VCaP (cell line): ENCODE data around the gene GTPBP4.

ENCODE experiments used
- H3K27ac ChIP-seq: fragments of 450-650 bp; 2 replicates; pipeline ENCODE4 v1.5.1; 2017
- TF ChIP-seq, protein P1 (sequence below): fragments of 450-650 bp; conservative IDR thresholded peaks from 2 replicates; pipeline ENCODE4 v1.5.1; 2017; ENCODE audit warnings: mild to moderate bottlenecking, moderate library complexity

Gene GTPBP4

DNA sequence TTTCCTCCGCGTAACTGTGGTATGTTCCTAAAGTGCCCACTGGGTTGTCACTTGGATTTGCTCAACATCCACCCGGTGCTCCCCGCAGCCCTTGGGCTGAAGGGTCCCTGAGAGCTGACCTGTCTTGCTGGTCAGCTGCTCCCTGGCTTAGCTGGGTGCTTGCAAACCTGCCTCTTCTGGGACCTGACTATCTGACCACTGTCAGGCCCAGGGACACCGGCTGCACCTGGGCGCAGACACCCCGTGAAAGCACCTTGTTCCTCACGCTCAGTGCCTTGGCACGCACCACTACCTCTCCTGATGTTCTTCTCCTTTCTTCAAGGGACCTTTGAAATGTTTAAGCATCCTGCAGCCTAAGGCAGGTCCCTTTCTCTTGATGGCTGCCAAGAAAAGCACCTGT is 30.1 kb upstream of the GTPBP4 start:
- no peak overlapping the region for H3K27ac ChIP-seq
- TF ChIP-seq, protein P1, sequence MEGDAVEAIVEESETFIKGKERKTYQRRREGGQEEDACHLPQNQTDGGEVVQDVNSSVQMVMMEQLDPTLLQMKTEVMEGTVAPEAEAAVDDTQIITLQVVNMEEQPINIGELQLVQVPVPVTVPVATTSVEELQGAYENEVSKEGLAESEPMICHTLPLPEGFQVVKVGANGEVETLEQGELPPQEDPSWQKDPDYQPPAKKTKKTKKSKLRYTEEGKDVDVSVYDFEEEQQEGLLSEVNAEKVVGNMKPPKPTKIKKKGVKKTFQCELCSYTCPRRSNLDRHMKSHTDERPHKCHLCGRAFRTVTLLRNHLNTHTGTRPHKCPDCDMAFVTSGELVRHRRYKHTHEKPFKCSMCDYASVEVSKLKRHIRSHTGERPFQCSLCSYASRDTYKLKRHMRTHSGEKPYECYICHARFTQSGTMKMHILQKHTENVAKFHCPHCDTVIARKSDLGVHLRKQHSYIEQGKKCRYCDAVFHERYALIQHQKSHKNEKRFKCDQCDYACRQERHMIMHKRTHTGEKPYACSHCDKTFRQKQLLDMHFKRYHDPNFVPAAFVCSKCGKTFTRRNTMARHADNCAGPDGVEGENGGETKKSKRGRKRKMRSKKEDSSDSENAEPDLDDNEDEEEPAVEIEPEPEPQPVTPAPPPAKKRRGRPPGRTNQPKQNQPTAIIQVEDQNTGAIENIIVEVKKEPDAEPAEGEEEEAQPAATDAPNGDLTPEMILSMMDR, result no peak

DNA sequence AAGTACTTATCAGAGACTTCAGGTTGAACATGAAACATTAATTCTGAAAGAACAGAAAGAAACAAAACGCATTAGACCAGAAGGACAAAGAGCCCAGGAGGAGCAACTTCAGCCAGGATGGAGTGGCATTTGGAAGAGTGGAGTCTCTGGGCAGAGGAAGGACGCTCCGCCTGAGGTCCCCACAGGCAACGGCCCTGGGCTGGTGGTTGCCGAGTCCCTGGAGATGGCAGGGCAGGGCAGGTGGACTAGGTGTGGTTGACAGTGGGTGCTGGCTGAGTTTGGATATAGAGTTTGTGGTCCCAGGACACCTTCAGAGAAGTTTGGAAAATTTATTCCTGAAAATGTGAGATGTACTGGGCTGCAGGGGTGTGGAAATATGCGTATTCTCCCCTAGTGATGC is 29.4 kb upstream of the GTPBP4 start:
- H3K27ac ChIP-seq, result no peak overlapping the region
- TF ChIP-seq, protein P1, result no peak

DNA sequence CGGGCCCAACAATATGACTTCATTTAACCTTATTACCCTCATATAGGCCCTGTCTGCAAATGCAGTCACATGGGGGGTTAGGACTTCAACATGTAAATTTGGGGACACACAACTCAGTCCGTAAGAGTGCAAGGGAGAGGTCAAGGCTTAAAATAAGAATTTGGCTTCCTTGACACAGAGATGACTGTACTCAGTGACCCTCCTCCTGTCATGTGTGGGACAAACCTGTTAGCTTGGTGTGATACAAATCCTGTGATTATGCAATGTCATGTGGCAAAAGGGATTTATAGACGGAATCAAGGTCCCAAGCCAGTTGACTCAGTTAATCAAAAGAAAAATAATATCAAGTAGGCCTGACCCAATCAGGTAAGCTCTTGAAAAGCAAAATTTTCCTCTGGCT is 25.9 kb upstream of the GTPBP4 start:
- TF ChIP-seq, protein P1, result no peak
- H3K27ac ChIP-seq, result no peak overlapping the region

GRCh38 chr10:963186-963585 is 25.0 kb upstream of the GTPBP4 start:
- H3K27ac ChIP-seq, result no peak overlapping the region
- TF ChIP-seq, protein P1, result no peak

- TF ChIP-seq, protein P1, result no peak
- H3K27ac ChIP-seq, result no peak overlapping the region
Measured at GRCh38 chr10:963655-964054, 24.6 kb upstream of the GTPBP4 start.

DNA sequence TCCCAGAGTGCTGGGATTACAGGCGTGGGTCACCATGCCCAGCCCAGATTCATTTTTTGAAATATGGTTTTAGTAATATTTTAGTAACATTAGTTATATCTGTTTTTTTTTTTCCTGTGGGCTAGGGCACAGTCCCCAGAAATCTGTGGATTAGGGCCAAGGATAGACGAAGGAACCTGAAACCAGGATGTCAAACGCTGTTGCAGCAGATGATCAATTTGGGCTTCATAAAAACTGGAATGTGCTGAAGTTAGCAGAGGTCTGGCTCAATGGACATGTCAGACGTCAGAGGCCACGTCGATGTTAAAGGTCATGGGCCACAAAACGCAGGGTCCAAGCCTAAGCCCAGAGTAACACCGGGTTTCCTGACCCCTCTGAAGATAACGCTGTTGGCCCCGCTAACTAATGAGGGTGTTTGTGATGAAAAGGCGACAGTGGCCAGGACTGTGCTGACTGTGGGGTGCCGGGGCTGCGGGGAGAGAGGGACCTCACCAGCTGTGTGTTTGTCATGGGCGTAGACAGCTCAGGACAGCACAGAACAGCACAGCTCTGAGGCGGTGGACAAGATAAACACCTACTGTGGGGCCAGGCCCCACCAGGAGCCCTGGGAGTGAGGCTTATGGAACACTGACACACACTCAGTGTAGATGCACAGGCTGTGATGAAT is 23.8 kb upstream of the GTPBP4 start:
- TF ChIP-seq, protein P1, result no peak
- no peak overlapping the region for H3K27ac ChIP-seq

DNA sequence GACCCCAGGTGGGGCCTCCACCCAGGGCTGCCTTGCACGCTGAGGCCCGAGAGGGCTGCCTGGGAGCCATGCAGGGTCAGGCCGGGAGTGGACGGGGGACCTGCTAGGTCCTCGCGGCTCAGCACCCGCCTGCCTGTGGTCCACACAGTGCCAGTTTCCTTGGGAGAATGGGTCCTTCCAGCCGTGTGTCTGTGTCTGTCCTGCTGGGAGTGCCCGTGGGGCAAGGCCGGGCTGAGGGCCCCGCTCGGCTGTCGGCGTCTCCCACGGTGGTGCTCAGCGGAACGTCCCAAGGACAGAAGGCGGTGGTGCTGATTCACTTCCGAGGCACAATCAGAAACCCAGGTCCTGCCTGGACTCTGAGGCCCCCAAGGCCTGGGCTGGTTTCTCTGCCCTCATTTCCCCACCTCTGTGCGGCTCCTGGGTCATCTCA is 23.2 kb upstream of the GTPBP4 start:
- TF ChIP-seq, protein P1, result no peak
- H3K27ac ChIP-seq, result no peak overlapping the region
